K562 (cell line): ENCODE results near the gene HPX.

ENCODE experiments used
- MTA1 ChIP-seq: fragments of 450-650 bp; IDR thresholded peaks from 2 replicates; pipeline ENCODE4 v1.6.1; 2017; ENCODE audit warnings: borderline replicate concordance
- POLR2A ChIP-seq: fragments of 450-650 bp; conservative IDR thresholded peaks from 2 replicates; pipeline ENCODE4 v1.6.1; 2016
- SETDB1 ChIP-seq: IDR thresholded peaks from one replicate; pipeline ENCODE4 v1.6.1; 2012; ENCODE audit warnings: low read length, control low read depth, inconsistent platforms
- TAF1 ChIP-seq: IDR thresholded peaks from 2 replicates; pipeline ENCODE4 v1.6.1; 2011; ENCODE audit warnings: mild to moderate bottlenecking, low read length, moderate library complexity; ENCODE audit not compliant: insufficient read depth, control insufficient read depth, severe bottlenecking; ENCODE audit errors: extremely low read depth
- TAF15 ChIP-seq: fragments of 200-400 bp; formaldehyde crosslinking; IDR thresholded peaks from 2 replicates; pipeline ENCODE4 v1.6.1; 2017; ENCODE audit warnings: mild to moderate bottlenecking, low read depth, low read length, moderate library complexity
- ZFP1 ChIP-seq: fragments of 450-650 bp; formaldehyde crosslinking; IDR thresholded peaks from 2 replicates; pipeline ENCODE4 v1.4.0; 2020; ENCODE audit warnings: mild to moderate bottlenecking, mixed read lengths
- ZKSCAN3 ChIP-seq: fragments of 250-450 bp; sonication (Bioruptor Pico); IDR thresholded peaks from 2 replicates; pipeline ENCODE4 v1.4.0; 2020
- TF ChIP-seq, protein P1 (sequence below): sonication (generic); formaldehyde crosslinking; IDR thresholded peaks from 2 replicates; pipeline ENCODE4 v1.8.0; 2022; ENCODE audit warnings: missing genetic modification reagents, mild to moderate bottlenecking, borderline replicate concordance

DNA sequence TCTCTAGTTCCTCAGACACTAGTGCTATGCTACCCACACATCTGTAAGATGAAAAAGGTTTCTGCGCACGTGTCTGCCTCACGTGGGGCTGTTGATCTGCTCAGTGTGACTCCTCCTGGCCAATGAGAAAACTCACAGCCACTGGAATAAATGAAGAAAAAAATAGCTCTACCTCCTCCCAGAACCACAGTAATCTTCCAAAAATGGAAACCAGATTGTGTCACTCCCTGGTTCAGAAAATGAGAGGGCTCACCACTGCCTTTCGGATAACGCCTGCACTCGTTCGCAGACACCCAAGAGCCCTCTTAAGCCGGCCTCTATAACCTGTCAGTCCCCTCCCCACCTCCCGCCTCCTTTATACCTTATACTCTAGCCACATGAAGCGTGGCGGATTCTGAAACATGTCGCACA, 27.0 kb downstream of the HPX start:
- no peak for TF ChIP-seq ZFP1 (CRISPR knock-in tag)
- no peak for TF ChIP-seq MTA1
- TF ChIP-seq, protein P1, sequence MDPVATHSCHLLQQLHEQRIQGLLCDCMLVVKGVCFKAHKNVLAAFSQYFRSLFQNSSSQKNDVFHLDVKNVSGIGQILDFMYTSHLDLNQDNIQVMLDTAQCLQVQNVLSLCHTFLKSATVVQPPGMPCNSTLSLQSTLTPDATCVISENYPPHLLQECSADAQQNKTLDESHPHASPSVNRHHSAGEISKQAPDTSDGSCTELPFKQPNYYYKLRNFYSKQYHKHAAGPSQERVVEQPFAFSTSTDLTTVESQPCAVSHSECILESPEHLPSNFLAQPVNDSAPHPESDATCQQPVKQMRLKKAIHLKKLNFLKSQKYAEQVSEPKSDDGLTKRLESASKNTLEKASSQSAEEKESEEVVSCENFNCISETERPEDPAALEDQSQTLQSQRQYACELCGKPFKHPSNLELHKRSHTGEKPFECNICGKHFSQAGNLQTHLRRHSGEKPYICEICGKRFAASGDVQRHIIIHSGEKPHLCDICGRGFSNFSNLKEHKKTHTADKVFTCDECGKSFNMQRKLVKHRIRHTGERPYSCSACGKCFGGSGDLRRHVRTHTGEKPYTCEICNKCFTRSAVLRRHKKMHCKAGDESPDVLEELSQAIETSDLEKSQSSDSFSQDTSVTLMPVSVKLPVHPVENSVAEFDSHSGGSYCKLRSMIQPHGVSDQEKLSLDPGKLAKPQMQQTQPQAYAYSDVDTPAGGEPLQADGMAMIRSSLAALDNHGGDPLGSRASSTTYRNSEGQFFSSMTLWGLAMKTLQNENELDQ (CRISPR knock-in tag): no peak
- TF ChIP-seq TAF15: no peak
- no peak for TF ChIP-seq SETDB1
- no peak for TF ChIP-seq TAF1
- TF ChIP-seq ZKSCAN3 (CRISPR knock-in tag): no peak
- no peak for TF ChIP-seq POLR2A
